ENCODE measurements around the gene HDAC4.

The HDAC4 gene

GRCh38 chr2:239272626-239273025 lies 128.2 kb downstream of the HDAC4 start:
- Mint-ChIP-seq H3K9me3 (no peaks in the 10 kb centered on the region), H3K4me3 (no peak overlapping the region), H3K27me3 (peaks cover 39% of the 10 kb centered on the region), H3K27ac (no peak overlapping the region), H3K4me1 (peaks cover 37% of the 10 kb centered on the region), H3K36me3 (no peaks in the 10 kb centered on the region)
- DNase-seq (ENCODE audit: low spot score in 2 of 2) (no peak), ATAC-seq (ENCODE audit: low read depth) (no peak)

DNA sequence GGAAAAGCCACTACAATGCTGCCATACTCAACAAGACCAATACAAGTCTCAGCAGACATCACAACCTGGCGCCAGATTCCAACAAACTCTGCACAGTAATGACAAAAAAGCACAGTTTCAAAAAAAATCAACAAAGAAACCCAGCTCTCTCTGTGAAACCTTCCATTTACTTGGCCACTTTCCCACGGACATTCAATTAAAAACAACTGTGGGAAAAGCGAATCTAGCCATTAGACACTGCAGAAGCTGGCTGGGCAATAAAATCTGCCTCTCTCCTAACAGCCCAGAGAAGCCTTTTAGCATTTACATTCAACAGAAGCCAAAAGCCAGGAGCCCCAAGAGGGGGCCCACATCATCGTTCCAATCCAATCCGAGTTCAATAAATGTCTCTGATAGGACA lies 128.9 kb downstream of the HDAC4 start:
- no peaks in the 10 kb centered on the region for H3K36me3 Mint-ChIP-seq
- ATAC-seq (ENCODE audit: low read depth), result no peak
- H3K4me1 Mint-ChIP-seq, result peaks cover 44% of the 10 kb centered on the region
- no peak for DNase-seq (ENCODE audit: low spot score in 2 of 2)
- H3K9me3 Mint-ChIP-seq, result no peaks in the 10 kb centered on the region
- H3K27ac Mint-ChIP-seq, result no peak overlapping the region
- no peak overlapping the region for H3K4me3 Mint-ChIP-seq
- peaks cover 39% of the 10 kb centered on the region for H3K27me3 Mint-ChIP-seq

DNA sequence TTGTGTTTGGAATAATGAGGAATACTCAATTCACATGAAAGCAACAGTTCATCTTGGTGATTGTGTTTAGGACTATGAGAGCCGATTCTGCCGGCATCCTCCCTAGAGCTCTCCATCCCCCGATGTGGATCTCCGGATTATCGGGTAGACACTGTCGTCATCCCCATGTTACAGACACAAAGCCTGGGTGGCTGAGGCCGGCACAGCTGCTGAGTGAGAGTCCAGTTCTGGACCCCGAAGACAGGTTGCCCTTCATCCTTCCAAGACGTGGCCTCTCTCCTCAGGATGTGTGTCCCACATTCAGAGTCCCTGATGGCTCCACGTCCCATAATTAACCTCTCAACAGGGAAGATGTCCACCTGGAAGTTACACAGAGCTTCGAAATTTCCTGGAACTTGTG lies 129.3 kb downstream of the HDAC4 start:
- no peak for DNase-seq (ENCODE audit: low spot score in 2 of 2)
- Mint-ChIP-seq H3K27me3 (peaks cover 41% of the 10 kb centered on the region), H3K36me3 (no peaks in the 10 kb centered on the region), H3K27ac (no peak overlapping the region), H3K4me3 (no peak overlapping the region), H3K4me1 (peaks cover 48% of the 10 kb centered on the region), H3K9me3 (no peaks in the 10 kb centered on the region)
- no peak for ATAC-seq (ENCODE audit: low read depth)

DNA sequence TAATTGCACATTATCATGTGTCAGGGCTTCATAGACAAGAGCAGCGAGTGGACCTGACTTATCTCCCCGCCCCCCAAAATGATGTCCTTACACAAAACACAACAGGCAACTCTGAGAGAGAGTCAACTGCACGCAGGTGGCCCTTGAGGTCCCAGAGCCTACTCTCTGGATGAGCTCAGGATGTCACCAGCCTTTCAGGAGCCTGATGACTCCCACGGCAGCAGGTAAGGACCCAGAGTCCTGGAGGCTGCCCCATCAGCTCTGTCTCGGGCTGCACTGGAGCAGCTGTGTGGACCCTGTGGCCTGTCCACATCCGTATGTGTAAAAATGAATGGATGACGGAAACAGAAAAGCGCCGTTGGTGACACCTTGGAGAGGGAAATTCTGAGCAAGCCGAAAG lies 130.9 kb downstream of the HDAC4 start:
- Mint-ChIP-seq H3K27ac (no peak overlapping the region), H3K4me3 (no peak overlapping the region), H3K27me3 (peaks cover 37% of the 10 kb centered on the region), H3K4me1 (peaks cover 53% of the 10 kb centered on the region), H3K36me3 (no peaks in the 10 kb centered on the region), H3K9me3 (no peaks in the 10 kb centered on the region)
- no peak for ATAC-seq (ENCODE audit: low read depth)
- DNase-seq (ENCODE audit: low spot score in 2 of 2), result no peak

DNA sequence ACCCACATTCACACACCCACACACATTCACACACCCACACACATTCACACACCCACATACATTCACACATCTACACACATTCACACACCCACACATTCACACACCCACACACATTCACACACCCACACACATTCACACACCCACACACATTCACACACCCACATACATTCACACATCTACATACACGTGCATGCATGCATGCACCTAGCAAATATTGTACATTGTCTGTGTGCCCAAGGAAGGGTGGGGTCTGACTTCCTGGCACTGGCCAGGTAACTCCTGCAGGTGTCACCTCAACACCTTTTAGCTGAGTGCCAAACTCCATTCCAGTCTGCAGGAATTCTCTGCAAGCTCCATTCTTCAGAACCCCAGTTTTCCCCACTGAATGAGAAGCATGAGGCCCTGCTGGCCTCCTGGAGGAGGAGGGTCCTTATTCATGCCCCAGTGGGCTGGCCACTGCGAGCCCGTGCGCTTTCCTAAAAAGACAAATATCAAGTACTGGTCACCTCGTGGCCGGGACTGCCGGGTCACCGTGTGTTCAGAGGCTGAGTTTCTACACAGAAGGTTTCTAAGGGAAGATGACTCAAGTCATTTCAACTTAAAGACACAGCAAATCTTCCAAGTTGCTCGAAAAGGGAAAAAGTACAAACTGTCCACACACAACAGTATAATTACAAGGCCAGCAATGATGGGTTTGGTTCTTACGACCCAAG lies 131.5 kb downstream of the HDAC4 start:
- peaks cover 37% of the 10 kb centered on the region for H3K27me3 Mint-ChIP-seq
- no peaks in the 10 kb centered on the region for H3K36me3 Mint-ChIP-seq
- H3K9me3 Mint-ChIP-seq, result no peaks in the 10 kb centered on the region

GRCh38 chr2:239268549-239268948 lies 132.3 kb downstream of the HDAC4 start:
- Mint-ChIP-seq H3K27ac (no peak overlapping the region), H3K9me3 (no peaks in the 10 kb centered on the region), H3K27me3 (peaks cover 36% of the 10 kb centered on the region), H3K4me3 (no peak overlapping the region), H3K36me3 (no peaks in the 10 kb centered on the region), H3K4me1 (peaks cover 52% of the 10 kb centered on the region)
- DNase-seq (ENCODE audit: low spot score in 2 of 2) (no peak), ATAC-seq (ENCODE audit: low read depth) (no peak)

More for the DNA sequence above, 131.5 kb downstream of the HDAC4 start:
- no peak overlapping the region for H3K27ac Mint-ChIP-seq
- no peak overlapping the region for H3K4me3 Mint-ChIP-seq
- DNase-seq (ENCODE audit: low spot score in 2 of 2), result no peak
- peaks cover 54% of the 10 kb centered on the region for H3K4me1 Mint-ChIP-seq
- ATAC-seq (ENCODE audit: low read depth), result no peak

DNA sequence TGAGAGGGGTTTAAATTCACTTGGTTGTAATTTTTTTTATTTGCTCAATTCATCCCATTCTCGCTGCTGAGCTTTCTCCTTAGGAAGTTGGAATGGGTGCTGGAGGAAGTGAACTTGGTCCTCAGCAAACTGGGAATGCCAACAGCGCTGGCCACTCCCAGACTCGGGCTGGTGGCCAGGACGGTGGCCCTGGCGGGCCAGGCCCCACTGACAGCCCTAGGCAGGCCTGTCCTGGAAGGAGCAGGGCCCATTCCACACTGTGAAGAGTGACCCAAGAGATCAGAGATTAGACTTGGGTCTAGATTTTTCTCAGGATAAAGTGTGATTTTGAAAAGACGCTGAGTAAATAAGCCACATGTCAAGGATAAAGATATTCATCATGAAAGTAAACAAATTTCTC lies 132.7 kb downstream of the HDAC4 start:
- Mint-ChIP-seq H3K27me3 (peaks cover 36% of the 10 kb centered on the region), H3K36me3 (no peaks in the 10 kb centered on the region), H3K4me1 (peaks cover 52% of the 10 kb centered on the region), H3K27ac (no peak overlapping the region), H3K4me3 (no peak overlapping the region), H3K9me3 (no peaks in the 10 kb centered on the region)
- ATAC-seq (ENCODE audit: low read depth) (no peak), DNase-seq (ENCODE audit: low spot score in 2 of 2) (no peak)

GRCh38 chr2:239267288-239267951 lies 133.4 kb downstream of the HDAC4 start:
- peak; percentile 71 to 82 for DNase-seq (ENCODE audit: low spot score in 2 of 2)
- Mint-ChIP-seq H3K27ac (peak overlapping the region; percentile 61), H3K4me3 (peak overlapping the region; percentile 79), H3K36me3 (no peaks in the 10 kb centered on the region), H3K4me1 (peaks cover 49% of the 10 kb centered on the region), H3K9me3 (no peaks in the 10 kb centered on the region), H3K27me3 (peaks cover 33% of the 10 kb centered on the region)
- peak; percentile 97 for ATAC-seq (ENCODE audit: low read depth)

DNA sequence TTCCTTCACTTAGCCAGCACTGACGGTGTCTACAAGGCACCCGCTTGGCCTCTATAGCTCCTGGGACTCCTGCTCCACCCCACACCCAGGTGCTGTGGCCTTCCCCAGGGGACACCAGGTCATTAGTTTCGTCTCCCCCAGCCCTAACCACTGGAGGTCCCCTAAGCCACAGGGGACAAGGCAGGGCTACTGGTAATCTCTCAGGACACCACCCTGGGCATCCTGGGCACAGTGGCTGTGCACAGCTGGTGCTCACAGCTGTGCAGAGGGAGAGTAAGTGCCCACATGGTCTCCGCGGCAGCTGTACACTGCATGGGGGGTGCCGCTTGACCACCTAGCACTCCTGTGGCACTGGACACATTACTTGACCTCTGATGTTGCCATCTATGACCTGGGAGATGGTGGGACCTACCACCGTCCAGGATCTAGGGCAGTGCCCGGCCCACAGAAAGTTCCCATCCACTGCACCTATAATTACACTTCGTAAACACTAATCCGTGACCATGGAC lies 134.0 kb downstream of the HDAC4 start:
- Mint-ChIP-seq H3K4me1 (peaks cover 49% of the 10 kb centered on the region), H3K27me3 (peaks cover 33% of the 10 kb centered on the region), H3K27ac (peak overlapping the region; percentile 61), H3K9me3 (no peaks in the 10 kb centered on the region), H3K36me3 (no peaks in the 10 kb centered on the region), H3K4me3 (peak overlapping the region; percentile 79)
- ATAC-seq (ENCODE audit: low read depth), result no peak
- no peak for DNase-seq (ENCODE audit: low spot score in 2 of 2)

DNA sequence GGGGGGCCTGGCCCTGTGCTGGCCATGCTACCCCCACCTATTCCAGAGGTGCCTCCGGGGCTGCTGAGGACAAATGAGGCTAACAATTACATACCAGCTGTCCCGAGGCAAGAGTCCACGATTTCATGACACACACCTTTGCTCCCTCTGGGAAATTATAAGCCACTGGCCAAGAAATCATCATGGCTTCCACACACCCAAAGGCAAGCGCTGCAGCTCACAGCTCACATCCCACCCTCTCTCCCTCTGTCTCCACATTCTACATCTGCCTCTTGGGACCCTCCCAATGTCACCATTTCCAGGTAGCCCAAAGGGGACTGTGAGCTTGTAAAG lies 134.4 kb downstream of the HDAC4 start:
- H3K36me3 Mint-ChIP-seq, result no peaks in the 10 kb centered on the region
- peaks cover 49% of the 10 kb centered on the region for H3K4me1 Mint-ChIP-seq
- peaks cover 30% of the 10 kb centered on the region for H3K27me3 Mint-ChIP-seq
- DNase-seq (ENCODE audit: low spot score in 2 of 2), result no peak
- H3K4me3 Mint-ChIP-seq, result peak overlapping the region; percentile 79
- no peak for ATAC-seq (ENCODE audit: low read depth)
- no peak overlapping the region for H3K27ac Mint-ChIP-seq
- H3K9me3 Mint-ChIP-seq, result no peaks in the 10 kb centered on the region

DNA sequence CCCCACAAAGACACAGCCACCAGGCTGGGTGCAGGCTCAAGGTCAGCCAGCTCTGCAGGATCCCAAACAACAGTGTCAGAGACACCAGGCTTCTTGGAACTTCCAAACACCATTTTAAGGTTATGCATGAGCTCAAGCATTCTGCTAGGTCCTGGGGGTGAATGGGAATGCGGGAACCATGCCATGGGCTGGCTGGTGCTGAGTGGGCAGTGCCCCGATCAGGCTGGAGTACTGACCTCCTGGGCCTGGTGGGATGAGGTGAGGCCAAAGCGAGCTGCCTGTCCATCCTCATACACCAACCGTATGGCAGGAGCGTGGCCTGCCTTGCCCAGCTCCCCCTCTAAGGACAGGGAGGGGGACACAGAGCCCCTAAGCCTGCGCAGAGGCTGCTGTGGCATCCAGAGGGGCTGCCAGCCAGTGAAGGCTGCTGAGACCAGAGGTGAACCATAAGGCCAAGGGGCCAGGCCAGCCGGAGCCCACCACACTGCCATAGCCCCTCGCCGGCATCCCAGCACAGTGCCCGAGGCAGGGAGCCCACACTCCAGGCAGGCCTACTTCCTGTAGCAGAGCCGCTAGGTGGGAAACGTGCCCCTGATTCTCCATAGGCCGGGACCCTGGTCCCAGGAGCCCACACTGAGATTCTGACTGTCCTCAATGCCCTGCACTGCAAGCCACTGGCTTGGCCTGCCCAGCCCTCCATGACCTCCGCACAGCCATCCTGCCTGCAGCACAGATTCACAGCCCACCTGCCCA lies 135.0 kb downstream of the HDAC4 start:
- Mint-ChIP-seq H3K4me3 (peak overlapping the region; percentile 3), H3K27me3 (peaks cover 29% of the 10 kb centered on the region), H3K9me3 (no peaks in the 10 kb centered on the region), H3K4me1 (peaks cover 49% of the 10 kb centered on the region), H3K36me3 (no peaks in the 10 kb centered on the region), H3K27ac (no peak overlapping the region)
- ATAC-seq (ENCODE audit: low read depth) (no peak), DNase-seq (ENCODE audit: low spot score in 2 of 2) (no peak)

- Mint-ChIP-seq H3K9me3 (no peaks in the 10 kb centered on the region), H3K27me3 (peaks cover 27% of the 10 kb centered on the region)
Observed at GRCh38 chr2:239264838-239265651, 135.8 kb downstream of the HDAC4 start.

DNA sequence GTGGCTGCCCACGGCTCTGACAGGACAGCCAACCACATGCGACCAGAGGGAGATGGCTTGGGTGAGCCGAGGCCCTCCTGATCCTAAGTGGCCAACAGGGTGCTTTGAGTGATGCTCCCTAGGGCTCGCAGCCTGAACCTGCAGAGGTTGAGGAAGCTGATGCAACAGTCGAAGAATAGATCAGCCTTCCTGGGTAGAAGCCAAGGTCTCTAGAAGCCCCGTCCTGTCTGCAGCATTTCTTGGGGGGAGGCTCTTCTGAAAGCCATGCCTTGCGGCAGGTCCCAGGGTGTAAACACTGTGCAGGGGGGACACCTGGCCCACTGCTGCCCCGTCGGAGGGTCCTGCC lies 136.4 kb downstream of the HDAC4 start:
- H3K9me3 Mint-ChIP-seq, result no peaks in the 10 kb centered on the region
- H3K27me3 Mint-ChIP-seq, result peaks cover 26% of the 10 kb centered on the region
- ATAC-seq (ENCODE audit: low read depth) (no peak), DNase-seq (ENCODE audit: low spot score in 2 of 2) (no peak)
- H3K4me1 Mint-ChIP-seq, result peaks cover 60% of the 10 kb centered on the region
- no peaks in the 10 kb centered on the region for H3K36me3 Mint-ChIP-seq
- no peak overlapping the region for H3K27ac Mint-ChIP-seq
- H3K4me3 Mint-ChIP-seq, result no peak overlapping the region

More at GRCh38 chr2:239264838-239265651, 135.8 kb downstream of the HDAC4 start:
- Mint-ChIP-seq H3K36me3 (no peaks in the 10 kb centered on the region), H3K27ac (no peak overlapping the region), H3K4me1 (peaks cover 54% of the 10 kb centered on the region), H3K4me3 (peak overlapping the region; percentile 73)
- ATAC-seq (ENCODE audit: low read depth), result peak; percentile 63
- DNase-seq (ENCODE audit: low spot score in 2 of 2), result peak in 1 of 2 donors; percentile 41

All from memory B cell (primary cell).